Fibroblast of peridontal ligament (primary cell): ENCODE data around the gene ZCCHC3.

Experiments used
- DNase-seq: peaks from one replicate; pipeline ENCODE4 v3.0.0-alpha.2; 2010; ENCODE audit errors: extremely low read depth

ZCCHC3 gene

GRCh38 chr20:343107-343506 lies 45.7 kb downstream of the ZCCHC3 start:
- DNase-seq = no peak

- no peak for DNase-seq
Measured at GRCh38 chr20:346033-346639, 48.8 kb downstream of the ZCCHC3 start.

GRCh38 chr20:346640-347316 lies 49.4 kb downstream of the ZCCHC3 start, which contains the start of gene NRSN2:
Gene NRSN2 (plus strand): TSS chr20:347111. CDS start chr20:349644, 2,533 bp downstream.
- peak; percentile 56 for DNase-seq

- no peak for DNase-seq
Measured at GRCh38 chr20:347317-347639, 49.9 kb downstream of the ZCCHC3 start.

- DNase-seq = peak; percentile 89
Measured at GRCh38 chr20:347640-348484, 50.5 kb downstream of the ZCCHC3 start.

- no peak for DNase-seq
Measured at GRCh38 chr20:348972-349841, 51.8 kb downstream of the ZCCHC3 start.
